NT2/D1 (cell line): ENCODE measurements around the gene KDM4C.
"Not testable (repeated sequence)": the region's sequence is repeated elsewhere in the genome, so short reads cannot be mapped to it uniquely, and the experiment has no call there.

ENCODE experiments used
- DNase-seq: peaks from one replicate; pipeline ENCODE4 v3.0.0-alpha.2; 2011; ENCODE audit warnings: low read depth, low spot score
- H3K27me3 ChIP-seq: 2 replicates; pipeline ENCODE4 v1.6.0; 2011; ENCODE audit warnings: mild to moderate bottlenecking; ENCODE audit not compliant: insufficient read length, insufficient read depth
- H3K36me3 ChIP-seq: 2 replicates; pipeline ENCODE4 v1.6.1; 2011; ENCODE audit warnings: mild to moderate bottlenecking, low read length, mixed read lengths; ENCODE audit not compliant: insufficient read depth, insufficient read length
- H3K4me1 ChIP-seq: 2 replicates; pipeline ENCODE4 v1.5.1; 2011; ENCODE audit not compliant: insufficient read depth, insufficient read length
- H3K4me3 ChIP-seq: 2 replicates; pipeline ENCODE4 v1.5.1; 2011; ENCODE audit warnings: low read depth; ENCODE audit not compliant: insufficient read length
- H3K9ac ChIP-seq: 2 replicates; pipeline ENCODE4 v1.6.0; 2011; ENCODE audit warnings: low read depth; ENCODE audit not compliant: insufficient read length
- H3K9me3 ChIP-seq: 2 replicates; pipeline ENCODE4 v1.5.1; 2011; ENCODE audit warnings: mild to moderate bottlenecking, low read length; ENCODE audit not compliant: insufficient read depth
- SUZ12 ChIP-seq: IDR thresholded peaks from 2 replicates; pipeline ENCODE4 v1.6.1; 2011; ENCODE audit not compliant: insufficient read length, insufficient read depth; ENCODE audit errors: extremely low read depth
- YY1 ChIP-seq: IDR thresholded peaks from 2 replicates; pipeline ENCODE4 v1.6.1; 2011; ENCODE audit not compliant: insufficient read length, insufficient read depth
- ZNF274 ChIP-seq: IDR thresholded peaks from 2 replicates; pipeline ENCODE4 v1.6.1; 2011; ENCODE audit warnings: mild to moderate bottlenecking, low read depth, low read length

The KDM4C gene

GRCh38 chr9:6788162-6789016 is 30.6 kb downstream of the KDM4C start:
- Histone ChIP-seq H3K36me3 (no peaks in the 10 kb centered on the region), H3K9ac (no peak overlapping the region), H3K4me1 (peaks cover 8% of the 10 kb centered on the region), H3K27me3 (no peaks in the 10 kb centered on the region), H3K9me3 (no peaks in the 10 kb centered on the region), H3K4me3 (no peak overlapping the region)
- no peak for TF ChIP-seq ZNF274
- TF ChIP-seq SUZ12: no peak
- no peak for TF ChIP-seq YY1
- no peak for DNase-seq

GRCh38 chr9:6789017-6789338 is 31.2 kb downstream of the KDM4C start:
- H3K9ac ChIP-seq, H3K4me1 ChIP-seq, DNase-seq, H3K27me3 ChIP-seq, H3K4me3 ChIP-seq, H3K9me3 ChIP-seq, H3K36me3 ChIP-seq: not testable (repeated sequence)

- Histone ChIP-seq H3K36me3 (no peaks in the 10 kb centered on the region), H3K4me1 (peaks cover 8% of the 10 kb centered on the region), H3K9me3 (no peaks in the 10 kb centered on the region), H3K9ac (no peak overlapping the region), H3K27me3 (no peaks in the 10 kb centered on the region), H3K4me3 (no peak overlapping the region)
- TF ChIP-seq ZNF274 (no peak), YY1 (no peak), SUZ12 (no peak)
- DNase-seq: no peak
Observed at GRCh38 chr9:6790866-6791265, 33.1 kb downstream of the KDM4C start.

- H3K4me1 ChIP-seq: peaks cover 3% of the 10 kb centered on the region
Observed at GRCh38 chr9:6793203-6793602, 35.4 kb downstream of the KDM4C start.

GRCh38 chr9:6794936-6795335 is 37.2 kb downstream of the KDM4C start:
- no peaks in the 10 kb centered on the region for H3K4me1 ChIP-seq
- no peaks in the 10 kb centered on the region for H3K27me3 ChIP-seq
- H3K9ac ChIP-seq: no peak overlapping the region
- H3K36me3 ChIP-seq: no peaks in the 10 kb centered on the region
- TF ChIP-seq SUZ12: no peak
- no peak for TF ChIP-seq YY1
- TF ChIP-seq ZNF274: no peak
- DNase-seq: no peak
- peaks cover 25% of the 10 kb centered on the region for H3K9me3 ChIP-seq
- H3K4me3 ChIP-seq: no peak overlapping the region

More at GRCh38 chr9:6793203-6793602, 35.4 kb downstream of the KDM4C start:
- Histone ChIP-seq H3K27me3 (no peaks in the 10 kb centered on the region), H3K9me3 (peaks cover 14% of the 10 kb centered on the region), H3K4me3 (no peak overlapping the region), H3K36me3 (no peaks in the 10 kb centered on the region), H3K9ac (no peak overlapping the region)
- DNase-seq: no peak
- no peak for TF ChIP-seq YY1
- TF ChIP-seq ZNF274: no peak

GRCh38 chr9:6802926-6803325 is 45.2 kb downstream of the KDM4C start:
- Histone ChIP-seq H3K4me1 (no peaks in the 10 kb centered on the region), H3K27me3 (no peaks in the 10 kb centered on the region), H3K9ac (no peak overlapping the region), H3K36me3 (peaks cover 3% of the 10 kb centered on the region), H3K9me3 (peaks cover 29% of the 10 kb centered on the region), H3K4me3 (no peak overlapping the region)
- DNase-seq: no peak
- no peak for TF ChIP-seq ZNF274
- no peak for TF ChIP-seq SUZ12
- no peak for TF ChIP-seq YY1

- no peak overlapping the region for H3K9ac ChIP-seq
- DNase-seq: no peak
- no peak for TF ChIP-seq YY1
- no peak for TF ChIP-seq ZNF274
- TF ChIP-seq SUZ12: no peak
- H3K36me3 ChIP-seq: peaks cover 3% of the 10 kb centered on the region
- no peaks in the 10 kb centered on the region for H3K4me1 ChIP-seq
- no peaks in the 10 kb centered on the region for H3K27me3 ChIP-seq
- H3K4me3 ChIP-seq: no peak overlapping the region
- peaks cover 18% of the 10 kb centered on the region; the same call in 1 of the 2 replicates for H3K9me3 ChIP-seq
Observed at GRCh38 chr9:6805532-6805931, 47.8 kb downstream of the KDM4C start.

GRCh38 chr9:6806318-6806717 is 48.5 kb downstream of the KDM4C start:
- not testable (repeated sequence) for DNase-seq, H3K4me1 ChIP-seq, H3K36me3 ChIP-seq, H3K27me3 ChIP-seq, H3K9ac ChIP-seq, H3K4me3 ChIP-seq
- peaks cover 16% of the 10 kb centered on the region; the same call in 1 of the 2 replicates for H3K9me3 ChIP-seq

GRCh38 chr9:6807669-6808068 is 49.9 kb downstream of the KDM4C start:
- not testable (repeated sequence) for H3K27me3 ChIP-seq, H3K9ac ChIP-seq, H3K4me3 ChIP-seq, H3K4me1 ChIP-seq, H3K36me3 ChIP-seq, DNase-seq
- H3K9me3 ChIP-seq: peaks cover 16% of the 10 kb centered on the region; the same call in 1 of the 2 replicates
